MM.1S (cell line): ENCODE measurements around the gene CXCL11.
"Not testable (repeated sequence)": the region's sequence is repeated elsewhere in the genome, so short reads cannot be mapped to it uniquely, and the experiment has no call there.

ENCODE experiments used
- DNase-seq: peaks from one replicate; pipeline ENCODE4 v3.0.0-alpha.2; 2015
- H2AFZ ChIP-seq: fragments of 300-600 bp; sonication (generic); 2 replicates; pipeline ENCODE4 v1.6.0; 2016; ENCODE audit warnings: antibody characterized with exemption, low read length
- H3F3A ChIP-seq: fragments of 300-600 bp; sonication (generic); 2 replicates; pipeline ENCODE4 v1.6.1; 2016; ENCODE audit warnings: mild to moderate bottlenecking, antibody characterized with exemption, low read length, moderate library complexity, mixed read lengths; ENCODE audit not compliant: insufficient read depth
- H3K27ac ChIP-seq: fragments of 300-600 bp; sonication (generic); 2 replicates; pipeline ENCODE4 v1.5.1; 2016; ENCODE audit warnings: mild to moderate bottlenecking, low read length
- H3K27me3 ChIP-seq: fragments of 300-600 bp; sonication (generic); replicated peaks from 2 replicates; pipeline ENCODE4 v1.6.0; 2016; ENCODE audit warnings: low read length; ENCODE audit not compliant: insufficient read depth
- H3K36me3 ChIP-seq: fragments of 300-600 bp; sonication (generic); replicated peaks from 2 replicates; pipeline ENCODE4 v1.6.1; 2016; ENCODE audit warnings: mild to moderate bottlenecking, low read length, mixed read lengths; ENCODE audit not compliant: insufficient read depth
- H3K4me1 ChIP-seq: fragments of 300-600 bp; sonication (generic); 2 replicates; pipeline ENCODE4 v1.6.1; 2016; ENCODE audit warnings: low read length, mixed read lengths
- H3K4me2 ChIP-seq: fragments of 300-600 bp; sonication (generic); 2 replicates; pipeline ENCODE4 v1.6.0; 2016; ENCODE audit warnings: low read depth, low read length
- H3K4me3 ChIP-seq: fragments of 300-600 bp; sonication (generic); 2 replicates; pipeline ENCODE4 v1.5.1; 2016; ENCODE audit warnings: low read length, mixed read lengths
- H3K79me2 ChIP-seq: fragments of 300-600 bp; sonication (generic); 2 replicates; pipeline ENCODE4 v1.6.1; 2016; ENCODE audit warnings: mixed run types, low read length, mixed read lengths
- H3K9ac ChIP-seq: fragments of 300-600 bp; sonication (generic); 2 replicates; pipeline ENCODE4 v1.6.1; 2016; ENCODE audit warnings: low read length, mixed read lengths
- H3K9me2 ChIP-seq: fragments of 300-600 bp; sonication (generic); replicated peaks from 2 replicates; pipeline ENCODE4 v1.6.1; 2016; ENCODE audit warnings: mild to moderate bottlenecking, low read length, mixed read lengths; ENCODE audit not compliant: insufficient read depth
- H3K9me3 ChIP-seq: fragments of 300-600 bp; sonication (generic); replicated peaks from 2 replicates; pipeline ENCODE4 v1.6.1; 2016; ENCODE audit warnings: mild to moderate bottlenecking, low read length, mixed read lengths; ENCODE audit not compliant: insufficient read depth
- H4K20me1 ChIP-seq: fragments of 300-600 bp; sonication (generic); 2 replicates; pipeline ENCODE4 v1.6.1; 2016; ENCODE audit warnings: mild to moderate bottlenecking, low read length, moderate library complexity, mixed read lengths; ENCODE audit not compliant: insufficient read depth
- CTCF ChIP-seq: fragments of 300-600 bp; sonication (generic); IDR thresholded peaks from 2 replicates; pipeline ENCODE4 v1.5.1; 2016; ENCODE audit warnings: antibody characterized with exemption, low read length, mixed read lengths
- EZH2 ChIP-seq: fragments of 300-600 bp; sonication (generic); optimal IDR thresholded peaks from 2 replicates; pipeline ENCODE3; 2017; ENCODE audit warnings: low read depth, mild to moderate bottlenecking, antibody characterized with exemption, low read length, mixed read lengths
- EZH2phosphoT487 ChIP-seq: fragments of 300-600 bp; sonication (generic); IDR thresholded peaks from 2 replicates; pipeline ENCODE4 v1.6.1; 2018; ENCODE audit warnings: antibody characterized with exemption, low read length

CXCL11 gene

GRCh38 chr4:76042241-76042998 is 6.5 kb upstream of the CXCL11 start:
- not testable (repeated sequence) for H2AFZ ChIP-seq, DNase-seq, H3F3A ChIP-seq, H3K27me3 ChIP-seq, H3K4me2 ChIP-seq, H4K20me1 ChIP-seq, H3K4me3 ChIP-seq, H3K9ac ChIP-seq, H3K36me3 ChIP-seq, H3K27ac ChIP-seq, H3K9me3 ChIP-seq, H3K9me2 ChIP-seq, H3K4me1 ChIP-seq, H3K79me2 ChIP-seq

GRCh38 chr4:76036855-76037254 is 985 bp upstream of the CXCL11 start:
- no peak overlapping the region for H3K27ac ChIP-seq
- no peak for TF ChIP-seq EZH2
- H3K9me2 ChIP-seq = no peaks in the 10 kb centered on the region
- H4K20me1 ChIP-seq = no peaks in the 10 kb centered on the region
- 0 out of 2 replicates have a peak, but pooled peaks cover 3% of the 10 kb centered on the region for H3K27me3 ChIP-seq
- H3K79me2 ChIP-seq = no peaks in the 10 kb centered on the region
- no peak overlapping the region for H3K4me3 ChIP-seq
- H3K36me3 ChIP-seq = no peaks in the 10 kb centered on the region
- H3F3A ChIP-seq = no peaks in the 10 kb centered on the region
- H3K4me1 ChIP-seq = no peaks in the 10 kb centered on the region
- H3K9me3 ChIP-seq = no peaks in the 10 kb centered on the region
- DNase-seq = no peak
- no peak overlapping the region for H3K9ac ChIP-seq
- no peak overlapping the region for H2AFZ ChIP-seq
- no peak overlapping the region for H3K4me2 ChIP-seq

GRCh38 chr4:76035141-76035540 is 729 bp downstream of the CXCL11 start:
- Histone ChIP-seq H2AFZ (no peak overlapping the region), H3K27ac (no peak overlapping the region), H3K4me1 (no peaks in the 10 kb centered on the region), H3K36me3 (no peaks in the 10 kb centered on the region), H3K27me3 (0 out of 2 replicates have a peak, but pooled peaks cover 3% of the 10 kb centered on the region), H3K9me3 (no peaks in the 10 kb centered on the region), H3K79me2 (no peaks in the 10 kb centered on the region), H3K9ac (no peak overlapping the region), H3F3A (no peaks in the 10 kb centered on the region), H3K4me2 (no peak overlapping the region), H3K4me3 (no peak overlapping the region), H3K9me2 (no peaks in the 10 kb centered on the region), H4K20me1 (no peaks in the 10 kb centered on the region)
- DNase-seq = no peak
- TF ChIP-seq CTCF = no peak
- TF ChIP-seq EZH2 = no peak
- no peak for TF ChIP-seq EZH2phosphoT487

GRCh38 chr4:76029300-76029699 is 6.6 kb downstream of the CXCL11 start:
- H3K4me2 ChIP-seq = peak overlapping the region; percentile 7; the same call in 1 of the 2 replicates
- peaks cover 14% of the 10 kb centered on the region for H3K4me1 ChIP-seq
- no peaks in the 10 kb centered on the region for H3K36me3 ChIP-seq
- no peak overlapping the region for H2AFZ ChIP-seq
- H3F3A ChIP-seq = peaks cover 5% of the 10 kb centered on the region; the same call in 1 of the 2 replicates
- peak; percentile 36 for DNase-seq
- 0 out of 2 replicates have a peak, but pooled peaks cover 3% of the 10 kb centered on the region for H3K27me3 ChIP-seq
- no peak overlapping the region for H3K9ac ChIP-seq
- no peak overlapping the region for H3K27ac ChIP-seq
- no peaks in the 10 kb centered on the region for H3K9me2 ChIP-seq
- no peaks in the 10 kb centered on the region for H3K79me2 ChIP-seq
- no peaks in the 10 kb centered on the region for H4K20me1 ChIP-seq
- H3K9me3 ChIP-seq = no peaks in the 10 kb centered on the region
- no peak overlapping the region for H3K4me3 ChIP-seq
- TF ChIP-seq CTCF (no peak), EZH2phosphoT487 (no peak), EZH2 (no peak)
